SU-DHL-6 (cell line): ENCODE measurements around the gene FLYWCH1.

Experiments
- EZH2phosphoT487 ChIP-seq: fragments of 200-600 bp; sonication (generic), shearing (Covaris generic); conservative IDR thresholded peaks from 2 replicates; pipeline ENCODE4 v1.6.1; 2018; ENCODE audit warnings: mild to moderate bottlenecking, antibody characterized with exemption, low read length, moderate library complexity, mixed read lengths
- TF ChIP-seq, protein P1 (sequence below): fragments of 200-600 bp; sonication (generic); IDR thresholded peaks from one replicate; pipeline ENCODE4 v1.5.1; 2017; ENCODE audit warnings: antibody characterized with exemption, mild to moderate bottlenecking, low read length, moderate library complexity; ENCODE audit not compliant: insufficient read depth, poor library complexity, severe bottlenecking

- TF ChIP-seq, protein P1, sequence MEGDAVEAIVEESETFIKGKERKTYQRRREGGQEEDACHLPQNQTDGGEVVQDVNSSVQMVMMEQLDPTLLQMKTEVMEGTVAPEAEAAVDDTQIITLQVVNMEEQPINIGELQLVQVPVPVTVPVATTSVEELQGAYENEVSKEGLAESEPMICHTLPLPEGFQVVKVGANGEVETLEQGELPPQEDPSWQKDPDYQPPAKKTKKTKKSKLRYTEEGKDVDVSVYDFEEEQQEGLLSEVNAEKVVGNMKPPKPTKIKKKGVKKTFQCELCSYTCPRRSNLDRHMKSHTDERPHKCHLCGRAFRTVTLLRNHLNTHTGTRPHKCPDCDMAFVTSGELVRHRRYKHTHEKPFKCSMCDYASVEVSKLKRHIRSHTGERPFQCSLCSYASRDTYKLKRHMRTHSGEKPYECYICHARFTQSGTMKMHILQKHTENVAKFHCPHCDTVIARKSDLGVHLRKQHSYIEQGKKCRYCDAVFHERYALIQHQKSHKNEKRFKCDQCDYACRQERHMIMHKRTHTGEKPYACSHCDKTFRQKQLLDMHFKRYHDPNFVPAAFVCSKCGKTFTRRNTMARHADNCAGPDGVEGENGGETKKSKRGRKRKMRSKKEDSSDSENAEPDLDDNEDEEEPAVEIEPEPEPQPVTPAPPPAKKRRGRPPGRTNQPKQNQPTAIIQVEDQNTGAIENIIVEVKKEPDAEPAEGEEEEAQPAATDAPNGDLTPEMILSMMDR, result no peak
- no peak for TF ChIP-seq EZH2phosphoT487
Observed at GRCh38 chr16:2962334-2963073, 50.8 kb downstream of the FLYWCH1 start.
